Transverse colon (tissue), 4 donors: ENCODE data around the gene NR2F1-AS1.

Experiments used
- POLR2AphosphoS5 ChIP-seq, 3 donors: sonication (generic); formaldehyde crosslinking; IDR thresholded peaks; one replicate each; pipeline ENCODE4 v1.6.1; 2016; ENCODE audit warnings: antibody characterized with exemption in 3 of 3
- TF ChIP-seq, protein P1 (sequence below), 5 experiments: fragments of 200-600 bp in 3 of 5; fragments of 450-650 bp in 2 of 5; sonication (generic) in 3 of 5; IDR thresholded peaks; 1 replicate in 2 of 5; 2 replicates in 3 of 5; pipeline ENCODE4 v1.5.1; 2016 to 2017; ENCODE audit warnings: antibody characterized with exemption in 5 of 5, inconsistent platforms in 3 of 5, mild to moderate bottlenecking in 2 of 5, moderate library complexity in 1 of 5

DNA sequence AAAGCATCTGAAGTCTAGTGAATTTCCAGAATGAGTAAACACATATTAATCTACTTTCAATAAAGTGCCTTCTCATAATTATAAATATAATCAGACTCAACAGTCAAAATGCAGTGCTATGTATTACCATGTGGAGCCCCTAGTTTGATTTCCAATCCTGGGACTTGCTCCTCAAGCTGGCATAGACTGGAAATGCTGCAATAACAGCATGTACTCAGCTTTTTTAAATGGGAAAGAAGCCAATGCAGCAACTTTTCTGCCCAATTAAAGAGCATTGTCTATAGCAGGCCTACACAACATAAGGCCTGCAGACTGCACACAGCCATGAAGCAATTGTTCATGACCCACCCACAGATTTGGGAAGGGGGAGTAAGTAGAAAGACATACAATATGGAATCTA, 103.2 kb downstream of the NR2F1-AS1 start:
- no peak for TF ChIP-seq POLR2AphosphoS5 (IDR thresholded peaks at IDR 0.05)
- TF ChIP-seq, protein P1, sequence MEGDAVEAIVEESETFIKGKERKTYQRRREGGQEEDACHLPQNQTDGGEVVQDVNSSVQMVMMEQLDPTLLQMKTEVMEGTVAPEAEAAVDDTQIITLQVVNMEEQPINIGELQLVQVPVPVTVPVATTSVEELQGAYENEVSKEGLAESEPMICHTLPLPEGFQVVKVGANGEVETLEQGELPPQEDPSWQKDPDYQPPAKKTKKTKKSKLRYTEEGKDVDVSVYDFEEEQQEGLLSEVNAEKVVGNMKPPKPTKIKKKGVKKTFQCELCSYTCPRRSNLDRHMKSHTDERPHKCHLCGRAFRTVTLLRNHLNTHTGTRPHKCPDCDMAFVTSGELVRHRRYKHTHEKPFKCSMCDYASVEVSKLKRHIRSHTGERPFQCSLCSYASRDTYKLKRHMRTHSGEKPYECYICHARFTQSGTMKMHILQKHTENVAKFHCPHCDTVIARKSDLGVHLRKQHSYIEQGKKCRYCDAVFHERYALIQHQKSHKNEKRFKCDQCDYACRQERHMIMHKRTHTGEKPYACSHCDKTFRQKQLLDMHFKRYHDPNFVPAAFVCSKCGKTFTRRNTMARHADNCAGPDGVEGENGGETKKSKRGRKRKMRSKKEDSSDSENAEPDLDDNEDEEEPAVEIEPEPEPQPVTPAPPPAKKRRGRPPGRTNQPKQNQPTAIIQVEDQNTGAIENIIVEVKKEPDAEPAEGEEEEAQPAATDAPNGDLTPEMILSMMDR (IDR thresholded peaks at IDR 0.05) = no peak
